Activated T-helper 1 cell treated with Interleukin-2 at 50 U/mL for 16 hours (primary cell): ENCODE data around the gene TTC23.
"Not testable (repeated sequence)": the region's sequence is repeated elsewhere in the genome, so short reads cannot be mapped to it uniquely, and the experiment has no call there.

Experiments used
- DNase-seq: peaks from one replicate; pipeline ENCODE4 v3.0.0-alpha.2; 2020; ENCODE audit warnings: low read depth

Gene TTC23

GRCh38 chr15:99120050-99120777, 129.2 kb downstream of the TTC23 start:
- no peak for DNase-seq

- no peak for DNase-seq
Measured at GRCh38 chr15:99118801-99119546, 130.4 kb downstream of the TTC23 start.

- no peak for DNase-seq
Measured at GRCh38 chr15:99118258-99118632, 131.1 kb downstream of the TTC23 start.

GRCh38 chr15:99117563-99118257, 131.7 kb downstream of the TTC23 start:
- no peak for DNase-seq

- no peak for DNase-seq
Measured at GRCh38 chr15:99117111-99117510, 132.3 kb downstream of the TTC23 start.

GRCh38 chr15:99115300-99116215, 133.8 kb downstream of the TTC23 start:
- no peak for DNase-seq

GRCh38 chr15:99114511-99115299, 134.7 kb downstream of the TTC23 start:
- DNase-seq = no peak

- DNase-seq = no peak
Measured at GRCh38 chr15:99113547-99114271, 135.7 kb downstream of the TTC23 start.

- not testable (repeated sequence) for DNase-seq
Measured at GRCh38 chr15:99111641-99112040, 137.7 kb downstream of the TTC23 start.

GRCh38 chr15:99110581-99111320, 138.6 kb downstream of the TTC23 start:
- DNase-seq = no peak

- no peak for DNase-seq
Measured at GRCh38 chr15:99110093-99110492, 139.3 kb downstream of the TTC23 start.

GRCh38 chr15:99109555-99110021, 139.8 kb downstream of the TTC23 start:
- DNase-seq = no peak

GRCh38 chr15:99108993-99109392, 140.4 kb downstream of the TTC23 start:
- no peak for DNase-seq

GRCh38 chr15:99106417-99107220, 142.8 kb downstream of the TTC23 start:
- DNase-seq = no peak

- DNase-seq = peak; percentile 6
Measured at GRCh38 chr15:99105514-99106341, 143.7 kb downstream of the TTC23 start.

- DNase-seq = peak; percentile 5
Measured at GRCh38 chr15:99104788-99105513, 144.4 kb downstream of the TTC23 start, which contains the start of gene SYNM. SYNM (plus strand) TSS chr15:99105080; CDS start chr15:99105200, 120 bp downstream.

- no peak for DNase-seq
Measured at GRCh38 chr15:99103279-99103678, 146.1 kb downstream of the TTC23 start.
